Breast epithelium (tissue), 4 donors: ENCODE measurements around the gene LEUTX. TPM values are rescaled to one million over a fixed set of nuclear protein-coding genes. Genes with fewer than 3 reads are reported as not detected.
"Not testable (repeated sequence)": the region's sequence is repeated elsewhere in the genome, so short reads cannot be mapped to it uniquely, and the experiment has no call there.

Experiments used
- DNase-seq, 2 donors: peaks; one replicate each; pipeline ENCODE4 v3.0.0-alpha.2; 2019; ENCODE audit warnings: low spot score in 2 of 2
- H3K27ac ChIP-seq, 2 donors: fragments of 200-600 bp; sonication (generic) in 1 of 2; one replicate each; pipeline ENCODE4 v1.5.1; 2016 to 2019; ENCODE audit warnings: mild to moderate bottlenecking in 1 of 2
- H3K27me3 ChIP-seq, 2 donors: fragments of 200-600 bp; sonication (generic) in 1 of 2; one replicate each; pipeline versions ENCODE4 v1.5.1 to v1.6.0; 2017 to 2019; ENCODE audit warnings: control low read depth in 1 of 2, mild to moderate bottlenecking in 1 of 2
- H3K36me3 ChIP-seq: fragments of 200-600 bp; one replicate; pipeline ENCODE4 v1.5.1; 2019
- H3K4me1 ChIP-seq, 2 donors: fragments of 200-600 bp; sonication (generic); one replicate each; pipeline ENCODE4 v1.5.1; 2016 to 2019; ENCODE audit warnings: control low read depth in 1 of 2
- H3K4me3 ChIP-seq, 3 donors: fragments of 200-600 bp; sonication (generic); 1 replicate in 2 of 3; 2 replicates in 1 of 3; pipeline ENCODE4 v1.5.1; 2016 to 2019; ENCODE audit warnings: mild to moderate bottlenecking in 3 of 3, moderate library complexity in 2 of 3
- H3K9me3 ChIP-seq, 2 donors: fragments of 200-600 bp; sonication (generic) in 1 of 2; one replicate each; pipeline ENCODE4 v1.5.1; 2016 to 2019; ENCODE audit warnings: control low read depth in 1 of 2
- POLR2A ChIP-seq: fragments of 450-650 bp; IDR thresholded peaks from one replicate; pipeline ENCODE4 v1.6.1; 2016; ENCODE audit warnings: antibody characterized with exemption, mild to moderate bottlenecking, moderate library complexity
- POLR2AphosphoS5 ChIP-seq, 3 donors: sonication (generic); formaldehyde crosslinking; IDR thresholded peaks; one replicate each; pipeline ENCODE4 v1.6.1; 2017; ENCODE audit warnings: antibody characterized with exemption in 3 of 3
- intact Hi-C: fragments of 100-400 bp; cut with DNase I; formaldehyde crosslinking; loops from one replicate; pipeline ENCODE4 v1.15.1; 2023; ENCODE audit warnings: low total_unique reads
- total RNA-seq, 3 donors: library from RNA; depleted of rRNA; stranded (reverse); fragments of >200 nt; gene quantifications; one replicate each; pipeline ENCODE4 v1.1.0, GENCODE V29; 2016
- TF ChIP-seq, protein P1 (sequence below), 3 donors: fragments of 450-650 bp; IDR thresholded peaks; one replicate each; pipeline ENCODE4 v1.5.1; 2016 to 2017; ENCODE audit warnings: antibody characterized with exemption in 3 of 3, mild to moderate bottlenecking in 3 of 3, moderate library complexity in 3 of 3

Gene LEUTX
- total RNA-seq, 3 donors from 2014 or later = not detected

- Histone ChIP-seq H3K27ac (no peak overlapping the region), H3K4me3 (no peak overlapping the region), H3K27me3 (peaks cover 0 to 4% of the 10 kb centered on the region in 2 donors), H3K9me3 (no peaks in the 10 kb centered on the region), H3K4me1 (no peaks in the 10 kb centered on the region), H3K36me3 (no peaks in the 10 kb centered on the region)
- intact Hi-C loops = no loop called here
- TF ChIP-seq POLR2A (no peak), POLR2AphosphoS5 (IDR thresholded peaks at IDR 0.05) (no peak)
- TF ChIP-seq, protein P1, sequence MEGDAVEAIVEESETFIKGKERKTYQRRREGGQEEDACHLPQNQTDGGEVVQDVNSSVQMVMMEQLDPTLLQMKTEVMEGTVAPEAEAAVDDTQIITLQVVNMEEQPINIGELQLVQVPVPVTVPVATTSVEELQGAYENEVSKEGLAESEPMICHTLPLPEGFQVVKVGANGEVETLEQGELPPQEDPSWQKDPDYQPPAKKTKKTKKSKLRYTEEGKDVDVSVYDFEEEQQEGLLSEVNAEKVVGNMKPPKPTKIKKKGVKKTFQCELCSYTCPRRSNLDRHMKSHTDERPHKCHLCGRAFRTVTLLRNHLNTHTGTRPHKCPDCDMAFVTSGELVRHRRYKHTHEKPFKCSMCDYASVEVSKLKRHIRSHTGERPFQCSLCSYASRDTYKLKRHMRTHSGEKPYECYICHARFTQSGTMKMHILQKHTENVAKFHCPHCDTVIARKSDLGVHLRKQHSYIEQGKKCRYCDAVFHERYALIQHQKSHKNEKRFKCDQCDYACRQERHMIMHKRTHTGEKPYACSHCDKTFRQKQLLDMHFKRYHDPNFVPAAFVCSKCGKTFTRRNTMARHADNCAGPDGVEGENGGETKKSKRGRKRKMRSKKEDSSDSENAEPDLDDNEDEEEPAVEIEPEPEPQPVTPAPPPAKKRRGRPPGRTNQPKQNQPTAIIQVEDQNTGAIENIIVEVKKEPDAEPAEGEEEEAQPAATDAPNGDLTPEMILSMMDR (IDR thresholded peaks at IDR 0.05) = no peak
- DNase-seq = no peak
These were observed 17.4 kb downstream of the LEUTX start for GRCh38 chr19:39796000-39796498.

- Histone ChIP-seq H3K27me3 (peaks cover 0 to 4% of the 10 kb centered on the region in 2 donors), H3K4me3 (no peak overlapping the region), H3K36me3 (no peaks in the 10 kb centered on the region), H3K9me3 (no peaks in the 10 kb centered on the region), H3K27ac (no peak overlapping the region), H3K4me1 (no peaks in the 10 kb centered on the region)
- intact Hi-C loops = no loop called here
- TF ChIP-seq POLR2AphosphoS5 (IDR thresholded peaks at IDR 0.05) = no peak
- TF ChIP-seq POLR2A = no peak
- TF ChIP-seq, protein P1 (IDR thresholded peaks at IDR 0.05) = no peak
- no peak for DNase-seq
These were observed 18.4 kb downstream of the LEUTX start for GRCh38 chr19:39797083-39797482.

DNA sequence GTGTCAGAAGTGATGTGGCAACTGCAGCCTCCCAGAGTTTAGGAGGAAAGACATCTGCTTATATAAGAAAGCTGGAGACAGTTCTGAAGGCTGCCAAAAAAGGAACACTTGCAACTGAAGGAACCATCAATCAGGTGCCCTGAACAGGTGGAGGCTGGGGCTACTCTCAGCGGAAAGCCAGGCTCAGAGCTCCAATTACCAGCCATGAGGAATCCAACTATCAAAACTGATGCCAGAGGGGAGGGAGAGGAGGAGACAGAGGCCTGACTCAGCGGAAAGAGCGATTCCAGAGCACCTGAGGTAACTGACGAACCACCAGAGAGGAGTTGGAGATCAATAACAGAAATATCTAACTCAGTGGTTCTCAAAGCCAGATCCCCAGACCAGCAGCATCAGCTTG lies 24.3 kb downstream of the LEUTX start:
- no peak for DNase-seq
- Histone ChIP-seq H3K27me3 (peaks cover 0 to 6% of the 10 kb centered on the region in 2 donors), H3K4me3 (no peak overlapping the region), H3K27ac (no peak overlapping the region), H3K9me3 (no peaks in the 10 kb centered on the region), H3K4me1 (no peaks in the 10 kb centered on the region), H3K36me3 (no peaks in the 10 kb centered on the region)
- intact Hi-C loops = no loop called here
- TF ChIP-seq POLR2A (no peak), POLR2AphosphoS5 (IDR thresholded peaks at IDR 0.05) (no peak)
- TF ChIP-seq, protein P1 (IDR thresholded peaks at IDR 0.05) = no peak

GRCh38 chr19:39805104-39805503 lies 26.4 kb downstream of the LEUTX start:
- Histone ChIP-seq H3K27ac (no peak overlapping the region), H3K4me1 (no peaks in the 10 kb centered on the region)
- TF ChIP-seq POLR2A (no peak), POLR2AphosphoS5 (IDR thresholded peaks at IDR 0.05) (no peak)
- TF ChIP-seq, protein P1 (IDR thresholded peaks at IDR 0.05) = no peak

GRCh38 chr19:39807846-39808364 lies 29.3 kb downstream of the LEUTX start:
- Histone ChIP-seq H3K4me1 (no peaks in the 10 kb centered on the region), H3K27ac (no peak overlapping the region), H3K27me3 (no peaks in the 10 kb centered on the region), H3K36me3 (no peaks in the 10 kb centered on the region), H3K9me3 (peaks cover 0 to 5% of the 10 kb centered on the region in 2 donors), H3K4me3 (no peak overlapping the region)
- TF ChIP-seq, protein P1 (IDR thresholded peaks at IDR 0.05) = no peak
- TF ChIP-seq POLR2A = no peak
- TF ChIP-seq POLR2AphosphoS5 (IDR thresholded peaks at IDR 0.05) = no peak
- intact Hi-C loops = no loop called here
- DNase-seq = no peak

More at GRCh38 chr19:39805104-39805503, 26.4 kb downstream of the LEUTX start:
- intact Hi-C loops = no loop called here
- H3K4me3 ChIP-seq = no peak overlapping the region
- H3K27me3 ChIP-seq = peaks cover 0 to 6% of the 10 kb centered on the region in 2 donors
- H3K36me3 ChIP-seq = no peaks in the 10 kb centered on the region
- no peak for DNase-seq
- H3K9me3 ChIP-seq = peaks cover 0 to 5% of the 10 kb centered on the region in 2 donors

- H3K36me3 ChIP-seq, DNase-seq, H3K27ac ChIP-seq, H3K4me1 ChIP-seq, H3K4me3 ChIP-seq, intact Hi-C loops, H3K27me3 ChIP-seq, H3K9me3 ChIP-seq: not testable (repeated sequence)
These were observed 30.0 kb downstream of the LEUTX start for GRCh38 chr19:39808688-39809087.
